CD4-positive, alpha-beta T cell treated with Interferon gamma for 1 hour (primary cell): ENCODE results near the gene EGLN1.
A peak's percentile ranks its signal among the peaks of the same experiment; 100 is the strongest.
"Not testable (repeated sequence)": the region's sequence is repeated elsewhere in the genome, so short reads cannot be mapped to it uniquely, and the experiment has no call there.

Experiments used
- DNase-seq: peaks from one replicate; pipeline ENCODE4 v3.0.0-alpha.2; 2020

EGLN1 gene

GRCh38 chr1:231421971-231422797, at the start of gene EGLN1:
EGLN1 (minus strand) TSS chr1:231422287; CDS start chr1:231421888, 399 bp downstream.
- peak; percentile 81 for DNase-seq

GRCh38 chr1:231471500-231471899, 49.4 kb upstream of the EGLN1 start:
- not testable (repeated sequence) for DNase-seq

GRCh38 chr1:231471027-231471426, 48.9 kb upstream of the EGLN1 start:
- DNase-seq = not testable (repeated sequence)

GRCh38 chr1:231467986-231468385, 45.9 kb upstream of the EGLN1 start:
- no peak for DNase-seq

- DNase-seq = no peak
Observed at GRCh38 chr1:231465051-231465450, 43.0 kb upstream of the EGLN1 start.

- DNase-seq = no peak
Observed at GRCh38 chr1:231463541-231463940, 41.5 kb upstream of the EGLN1 start.

GRCh38 chr1:231460614-231461013, 38.5 kb upstream of the EGLN1 start:
- peak; percentile 42 for DNase-seq

GRCh38 chr1:231459438-231459837, 37.4 kb upstream of the EGLN1 start:
- DNase-seq = not testable (repeated sequence)

- not testable (repeated sequence) for DNase-seq
Observed at GRCh38 chr1:231457956-231458355, 35.9 kb upstream of the EGLN1 start.

- not testable (repeated sequence) for DNase-seq
Observed at GRCh38 chr1:231454133-231454532, 32.0 kb upstream of the EGLN1 start.

GRCh38 chr1:231446138-231446537, 24.1 kb upstream of the EGLN1 start:
- no peak for DNase-seq

GRCh38 chr1:231444059-231444458, 22.0 kb upstream of the EGLN1 start:
- no peak for DNase-seq

- no peak for DNase-seq
Observed at GRCh38 chr1:231443363-231443762, 21.3 kb upstream of the EGLN1 start.

- DNase-seq = no peak
Observed at GRCh38 chr1:231442735-231443134, 20.6 kb upstream of the EGLN1 start.

- no peak for DNase-seq
Observed at GRCh38 chr1:231432996-231433395, 10.9 kb upstream of the EGLN1 start.

- no peak for DNase-seq
Observed at GRCh38 chr1:231431665-231432415, 9.8 kb upstream of the EGLN1 start.

GRCh38 chr1:231430678-231431352, 8.7 kb upstream of the EGLN1 start:
- not testable (repeated sequence) for DNase-seq

GRCh38 chr1:231428377-231428776, 6.3 kb upstream of the EGLN1 start:
- DNase-seq = no peak

GRCh38 chr1:231424950-231425805, 3.1 kb upstream of the EGLN1 start:
- DNase-seq = no peak

GRCh38 chr1:231423648-231424047, 1.6 kb upstream of the EGLN1 start:
- no peak for DNase-seq

GRCh38 chr1:231422798-231423309, 767 bp upstream of the EGLN1 start:
- DNase-seq = no peak

GRCh38 chr1:231421546-231421970, 529 bp downstream of the EGLN1 start:
- DNase-seq = peak; percentile 35
